ENCODE data around the gene TMSB4X. TPM values are rescaled to one million over a fixed set of nuclear protein-coding genes. Genes with fewer than 3 reads are reported as not detected.

The TMSB4X gene
- total and polyA plus RNA-seq, 2 experiments from 2014 or later = 3,286 to 9,298 TPM

GRCh38 chrX:12945494-12945893 lies 29.4 kb upstream of the TMSB4X start:
- no peak overlapping the region for H3K27ac ChIP-seq
- in situ Hi-C loops (cut with MboI) = no loop called here
- 96 to 98% methylated on average over 4 of the region's 4 CpGs for WGBS, 2 experiments (ENCODE audit: low coverage in 1 of 2, low lambda C conversion rate in 2 of 2, missing lambda C conversion rate in 2 of 2)
- H3K27me3 ChIP-seq (replicated peaks; ENCODE audit: insufficient read depth) = no peaks in the 10 kb centered on the region
- no peaks in the 10 kb centered on the region for H3K36me3 ChIP-seq (ENCODE audit: low read depth)
- no peak for DNase-seq
- H3K79me2 ChIP-seq (ENCODE audit: insufficient read depth) = no peaks in the 10 kb centered on the region
- H3F3A ChIP-seq (ENCODE audit: insufficient read depth) = peaks cover 15% of the 10 kb centered on the region; the same call in 1 of the 2 replicates
- H3K9me2 ChIP-seq (ENCODE audit: insufficient read depth) = no peaks in the 10 kb centered on the region
- H3K9me3 ChIP-seq (ENCODE audit: low read depth) = no peaks in the 10 kb centered on the region
- H3K4me1 ChIP-seq (ENCODE audit: insufficient read depth) = peaks cover 22% of the 10 kb centered on the region
- no peak overlapping the region for H3K9ac ChIP-seq
- H4K20me1 ChIP-seq (ENCODE audit: insufficient read depth) = no peaks in the 10 kb centered on the region
- H3K4me2 ChIP-seq (ENCODE audit: unreplicated experiment) = no peak overlapping the region
- no peak for TF ChIP-seq EZH2 (IDR thresholded peaks at IDR 0.05; ENCODE audit: insufficient read depth, poor library complexity, severe bottlenecking)
- TF ChIP-seq EZH2phosphoT487 (IDR thresholded peaks at IDR 0.05; ENCODE audit: insufficient read depth, low read depth) = no peak
- no peak overlapping the region for H2AFZ ChIP-seq
- H3K4me3 ChIP-seq = no peak overlapping the region

- H2AFZ ChIP-seq = peak overlapping the region; percentile 16; the same call in 1 of the 2 replicates
- H3K4me3 ChIP-seq = no peak overlapping the region
- no peak overlapping the region for H3K4me2 ChIP-seq (ENCODE audit: unreplicated experiment)
- no peaks in the 10 kb centered on the region for H3K27me3 ChIP-seq (replicated peaks; ENCODE audit: insufficient read depth)
- DNase-seq = no peak
- no peaks in the 10 kb centered on the region for H3K9me3 ChIP-seq (ENCODE audit: low read depth)
- in situ Hi-C loops (cut with MboI) = no loop called here
- no peaks in the 10 kb centered on the region for H3K36me3 ChIP-seq (ENCODE audit: low read depth)
- H3F3A ChIP-seq (ENCODE audit: insufficient read depth) = peaks cover 17% of the 10 kb centered on the region; the same call in 1 of the 2 replicates
- 64% methylated on average over 4 of the region's 4 CpGs for WGBS, 2 experiments (ENCODE audit: low coverage in 1 of 2, low lambda C conversion rate in 2 of 2, missing lambda C conversion rate in 2 of 2)
- no peak overlapping the region for H3K9ac ChIP-seq
- 0 out of 2 replicates have a peak overlapping the region, but pooled peaks have one; percentile 86 for H3K27ac ChIP-seq
- no peaks in the 10 kb centered on the region for H3K9me2 ChIP-seq (ENCODE audit: insufficient read depth)
- H3K4me1 ChIP-seq (ENCODE audit: insufficient read depth) = peaks cover 27% of the 10 kb centered on the region
- no peak for TF ChIP-seq EZH2phosphoT487 (IDR thresholded peaks at IDR 0.05; ENCODE audit: insufficient read depth, low read depth)
- TF ChIP-seq EZH2 (IDR thresholded peaks at IDR 0.05; ENCODE audit: insufficient read depth, poor library complexity, severe bottlenecking) = no peak
- no peaks in the 10 kb centered on the region for H3K79me2 ChIP-seq (ENCODE audit: insufficient read depth)
- no peaks in the 10 kb centered on the region for H4K20me1 ChIP-seq (ENCODE audit: insufficient read depth)
Measured at GRCh38 chrX:12946406-12946805, 28.5 kb upstream of the TMSB4X start.

- H3K9ac ChIP-seq = peak overlapping the region; percentile 79
- H3K4me2 ChIP-seq (ENCODE audit: unreplicated experiment) = peak overlapping the region; percentile 57
- H3K79me2 ChIP-seq (ENCODE audit: insufficient read depth) = no peaks in the 10 kb centered on the region
- H3K9me3 ChIP-seq (ENCODE audit: low read depth) = no peaks in the 10 kb centered on the region
- no peaks in the 10 kb centered on the region for H3K36me3 ChIP-seq (ENCODE audit: low read depth)
- H3K27ac ChIP-seq = peak overlapping the region; percentile 86
- peak overlapping the region; percentile 88 for H2AFZ ChIP-seq
- TF ChIP-seq EZH2 (IDR thresholded peaks at IDR 0.05; ENCODE audit: insufficient read depth, poor library complexity, severe bottlenecking) (no peak), EZH2phosphoT487 (IDR thresholded peaks at IDR 0.05; ENCODE audit: insufficient read depth, low read depth) (no peak)
- H3K4me3 ChIP-seq = no peak overlapping the region
- no peaks in the 10 kb centered on the region for H4K20me1 ChIP-seq (ENCODE audit: insufficient read depth)
- WGBS, 2 experiments (ENCODE audit: low coverage in 1 of 2, low lambda C conversion rate in 2 of 2, missing lambda C conversion rate in 2 of 2) = 42 to 44% methylated on average over 5 of the region's 5 CpGs
- peak; percentile 74 for DNase-seq
- peaks cover 27% of the 10 kb centered on the region for H3K4me1 ChIP-seq (ENCODE audit: insufficient read depth)
- in situ Hi-C loops (cut with MboI) = no loop called here
- peaks cover 17% of the 10 kb centered on the region; the same call in 1 of the 2 replicates for H3F3A ChIP-seq (ENCODE audit: insufficient read depth)
- H3K9me2 ChIP-seq (ENCODE audit: insufficient read depth) = no peaks in the 10 kb centered on the region
- no peaks in the 10 kb centered on the region for H3K27me3 ChIP-seq (replicated peaks; ENCODE audit: insufficient read depth)
Measured at GRCh38 chrX:12946838-12947544, 27.9 kb upstream of the TMSB4X start.

- H3K9ac ChIP-seq = peak overlapping the region; percentile 79
- peaks cover 17% of the 10 kb centered on the region; the same call in 1 of the 2 replicates for H3F3A ChIP-seq (ENCODE audit: insufficient read depth)
- H2AFZ ChIP-seq = no peak overlapping the region
- H3K36me3 ChIP-seq (ENCODE audit: low read depth) = no peaks in the 10 kb centered on the region
- peaks cover 27% of the 10 kb centered on the region for H3K4me1 ChIP-seq (ENCODE audit: insufficient read depth)
- DNase-seq = no peak
- in situ Hi-C loops (cut with MboI) = no loop called here
- no peaks in the 10 kb centered on the region for H3K9me2 ChIP-seq (ENCODE audit: insufficient read depth)
- H3K79me2 ChIP-seq (ENCODE audit: insufficient read depth) = no peaks in the 10 kb centered on the region
- no peaks in the 10 kb centered on the region for H3K27me3 ChIP-seq (replicated peaks; ENCODE audit: insufficient read depth)
- 79 to 82% methylated on average over 4 to 5 of the region's 5 CpGs for WGBS, 2 experiments (ENCODE audit: low coverage in 1 of 2, low lambda C conversion rate in 2 of 2, missing lambda C conversion rate in 2 of 2)
- no peaks in the 10 kb centered on the region for H4K20me1 ChIP-seq (ENCODE audit: insufficient read depth)
- H3K4me2 ChIP-seq (ENCODE audit: unreplicated experiment) = no peak overlapping the region
- TF ChIP-seq EZH2phosphoT487 (IDR thresholded peaks at IDR 0.05; ENCODE audit: insufficient read depth, low read depth) (no peak), EZH2 (IDR thresholded peaks at IDR 0.05; ENCODE audit: insufficient read depth, poor library complexity, severe bottlenecking) (no peak)
- H3K9me3 ChIP-seq (ENCODE audit: low read depth) = no peaks in the 10 kb centered on the region
- no peak overlapping the region for H3K4me3 ChIP-seq
- H3K27ac ChIP-seq = peak overlapping the region; percentile 86; the same call in 1 of the 2 replicates
Measured at GRCh38 chrX:12947545-12948235, 27.2 kb upstream of the TMSB4X start.
